A549 (cell line): ENCODE data around the gene RRP9. TPM values are rescaled to one million over a fixed set of nuclear protein-coding genes. Genes with fewer than 3 reads are reported as not detected.
"Not testable (repeated sequence)": the region's sequence is repeated elsewhere in the genome, so short reads cannot be mapped to it uniquely, and the experiment has no call there.

Experiments used
- ATAC-seq, 2 experiments: fragments of 200-7000 bp in 1 of 2; fragments of >200 bp in 1 of 2; cut with Nextera tagmentation in 1 of 2; cut with Tn5 transposase in 1 of 2; 3 replicates each; pipeline versions ENCODE4 v1.8.0 to v1.9.1; 2018 to 2020; ENCODE audit warnings: mild to moderate bottlenecking in 1 of 2, moderate library complexity in 1 of 2
- CTCF ChIA-PET: fragments of 300-600 bp; sonication (Branson Sonifier 250); formaldehyde crosslinking; extraction: SDS; loops from one replicate; lab custom pipeline; 2021; ENCODE audit warnings: antibody characterized with exemption, inconsistent platforms; lab: Yijun Ruan, JAX
- POLR2A ChIA-PET: fragments of 350-600 bp; formaldehyde crosslinking; extraction: SDS; loops from one replicate; lab custom pipeline; 2021; ENCODE audit warnings: antibody characterized with exemption, inconsistent platforms; lab: Yijun Ruan, JAX
- DNase-seq, 2 experiments: peaks; one replicate each; pipeline versions ENCODE4 v3.0.0 to v3.0.0-alpha.2; 2011 to 2016; ENCODE audit warnings: low read depth in 1 of 2, low spot score in 1 of 2
- FAIRE-seq: peaks from 2 replicates; lab custom pipeline; 2011; peaks lifted over from hg19 to GRCh38; lab: Jason Lieb, UNC
- H3K27ac ChIP-seq, 2 experiments: fragments of >200 bp; sonication (Bioruptor Twin); formaldehyde crosslinking; 3 replicates each; pipeline ENCODE4 v1.5.1; 2016 to 2017
- H3K4me1 ChIP-seq: fragments of >200 bp; sonication (Bioruptor Twin); formaldehyde crosslinking; 3 replicates; pipeline ENCODE4 v1.6.1; 2016
- H3K4me2 ChIP-seq: fragments of >200 bp; sonication (Bioruptor Twin); formaldehyde crosslinking; 3 replicates; pipeline ENCODE4 v1.6.1; 2016
- H3K4me3 ChIP-seq: fragments of >200 bp; sonication (Bioruptor Twin); formaldehyde crosslinking; 3 replicates; pipeline ENCODE4 v1.5.1; 2016
- H3K9me3 ChIP-seq: fragments of >200 bp; sonication (Bioruptor Twin); formaldehyde crosslinking; 3 replicates; pipeline ENCODE4 v1.6.1; 2016
- CHD2 ChIP-seq: fragments of 150-350 bp; IDR thresholded peaks from 2 replicates; pipeline ENCODE4 v1.6.1; 2014; ENCODE audit warnings: low read length; ENCODE audit not compliant: partially characterized antibody
- HDAC2 ChIP-seq: fragments of 200-600 bp; sonication (generic); IDR thresholded peaks from 2 replicates; pipeline ENCODE4 v1.6.1; 2016
- HOXA7 ChIP-seq: fragments of 250-450 bp; sonication (Bioruptor Pico); IDR thresholded peaks from 2 replicates; pipeline ENCODE4 v1.5.0; 2020; ENCODE audit warnings: mild to moderate bottlenecking, moderate library complexity
- JUN ChIP-seq, 2 experiments: fragments of >200 bp; sonication (Bioruptor Twin); formaldehyde crosslinking; IDR thresholded peaks; 2 replicates in 1 of 2; 3 replicates in 1 of 2; pipeline ENCODE4 v1.6.1; 2016 to 2017
- MYC ChIP-seq: IDR thresholded peaks from 2 replicates; pipeline ENCODE4 v1.6.1; 2012; ENCODE audit warnings: mild to moderate bottlenecking, inconsistent platforms, low read length, improper control_type of control experiment, borderline replicate concordance
- NPAS2 ChIP-seq: fragments of 250-450 bp; sonication (Bioruptor Pico); IDR thresholded peaks from 2 replicates; pipeline ENCODE4 v1.8.0; 2022; ENCODE audit warnings: mild to moderate bottlenecking, moderate library complexity, borderline replicate concordance
- POLR2A ChIP-seq: IDR thresholded peaks from 2 replicates; pipeline ENCODE4 v1.6.1; 2012; ENCODE audit warnings: mild to moderate bottlenecking, low read length
- RAD21 ChIP-seq, 2 experiments: fragments of >200 bp in 1 of 2; sonication (Bioruptor Twin) in 1 of 2; formaldehyde crosslinking in 1 of 2; IDR thresholded peaks in 1 of 2; conservative IDR thresholded peaks in 1 of 2; 2 replicates in 1 of 2; 3 replicates in 1 of 2; pipeline ENCODE4 v1.6.1; 2012 to 2018; ENCODE audit warnings: inconsistent platforms in 1 of 2
- SMC3 ChIP-seq: fragments of >200 bp; sonication (Bioruptor Twin); formaldehyde crosslinking; IDR thresholded peaks from 3 replicates; pipeline ENCODE4 v1.6.1; 2018; ENCODE audit warnings: inconsistent platforms
- ZSCAN20 ChIP-seq: fragments of 250-450 bp; sonication (Bioruptor Pico); IDR thresholded peaks from 2 replicates; pipeline ENCODE4 v1.8.0; 2022; ENCODE audit warnings: mild to moderate bottlenecking, moderate library complexity
- WGBS: methylation state at CpG from one replicate; pipeline ENCODE4 v1.1.6; 2017; ENCODE audit errors: missing lambda C conversion rate; 5-methylcytosine and 5-hydroxymethylcytosine counted together
- polyA minus RNA-seq: library from RNA; depleted of rRNA, polyadenylated mRNA; stranded (reverse); fragments of >200 nt; gene quantifications from 2 replicates; pipeline ENCODE4 v1.2.3, GENCODE V29; 2011; rRNA and poly(A)+ RNA removed
- polyA plus RNA-seq, 4 experiments: library from polyadenylated mRNA; depleted of rRNA in 3 of 4; stranded (reverse); fragments of >200 nt; fragmentation: RNase III in 1 of 4; extraction: RNeasy Plus Mini Kit Qiagen cat#74134 plus additional on column Dnase treatment in 1 of 4; gene quantifications; 2 replicates in 3 of 4; 3 replicates in 1 of 4; pipeline ENCODE4 v1.2.3, GENCODE V29; 2011 to 2017
- TF ChIP-seq, protein P1 (sequence below): fragments of 450-650 bp; IDR thresholded peaks from 2 replicates; pipeline ENCODE4 v1.6.1; 2014; ENCODE audit warnings: antibody characterized with exemption
- TF ChIP-seq, protein P2 (sequence below): fragments of >200 bp; sonication (Bioruptor Twin); formaldehyde crosslinking; IDR thresholded peaks from 3 replicates; pipeline ENCODE4 v1.6.1; 2016
- TF ChIP-seq, protein P3 (sequence below): IDR thresholded peaks from 2 replicates; pipeline ENCODE4 v1.6.1; 2012
- TF ChIP-seq, protein P4 (sequence below): fragments of >200 bp; sonication (Bioruptor Twin); formaldehyde crosslinking; IDR thresholded peaks from 3 replicates; pipeline ENCODE4 v1.5.1; 2016
- TF ChIP-seq, protein P5 (sequence below): IDR thresholded peaks from 2 replicates; pipeline ENCODE4 v1.6.1; 2012; ENCODE audit warnings: low read depth, borderline replicate concordance

Gene RRP9, protein sequence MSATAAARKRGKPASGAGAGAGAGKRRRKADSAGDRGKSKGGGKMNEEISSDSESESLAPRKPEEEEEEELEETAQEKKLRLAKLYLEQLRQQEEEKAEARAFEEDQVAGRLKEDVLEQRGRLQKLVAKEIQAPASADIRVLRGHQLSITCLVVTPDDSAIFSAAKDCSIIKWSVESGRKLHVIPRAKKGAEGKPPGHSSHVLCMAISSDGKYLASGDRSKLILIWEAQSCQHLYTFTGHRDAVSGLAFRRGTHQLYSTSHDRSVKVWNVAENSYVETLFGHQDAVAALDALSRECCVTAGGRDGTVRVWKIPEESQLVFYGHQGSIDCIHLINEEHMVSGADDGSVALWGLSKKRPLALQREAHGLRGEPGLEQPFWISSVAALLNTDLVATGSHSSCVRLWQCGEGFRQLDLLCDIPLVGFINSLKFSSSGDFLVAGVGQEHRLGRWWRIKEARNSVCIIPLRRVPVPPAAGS
- 17.0 TPM in 2 replicates for polyA plus RNA-seq (2011; rRNA removed)
- 53.8 and 58.0 TPM in 2 replicates for polyA plus RNA-seq (2012; cell fraction: cytosol; rRNA removed)
- polyA plus RNA-seq (2012; cell fraction: nucleus; rRNA removed): 85.7 and 91.5 TPM in 2 replicates
- polyA plus RNA-seq (2017; fragmentation: RNase III; extraction: RNeasy Plus Mini Kit Qiagen cat#74134 plus additional on column Dnase treatment): 31.3 to 35.1 TPM (median 34.3 TPM) in 3 replicates
- 22.7 TPM in 2 replicates for polyA minus RNA-seq

DNA sequence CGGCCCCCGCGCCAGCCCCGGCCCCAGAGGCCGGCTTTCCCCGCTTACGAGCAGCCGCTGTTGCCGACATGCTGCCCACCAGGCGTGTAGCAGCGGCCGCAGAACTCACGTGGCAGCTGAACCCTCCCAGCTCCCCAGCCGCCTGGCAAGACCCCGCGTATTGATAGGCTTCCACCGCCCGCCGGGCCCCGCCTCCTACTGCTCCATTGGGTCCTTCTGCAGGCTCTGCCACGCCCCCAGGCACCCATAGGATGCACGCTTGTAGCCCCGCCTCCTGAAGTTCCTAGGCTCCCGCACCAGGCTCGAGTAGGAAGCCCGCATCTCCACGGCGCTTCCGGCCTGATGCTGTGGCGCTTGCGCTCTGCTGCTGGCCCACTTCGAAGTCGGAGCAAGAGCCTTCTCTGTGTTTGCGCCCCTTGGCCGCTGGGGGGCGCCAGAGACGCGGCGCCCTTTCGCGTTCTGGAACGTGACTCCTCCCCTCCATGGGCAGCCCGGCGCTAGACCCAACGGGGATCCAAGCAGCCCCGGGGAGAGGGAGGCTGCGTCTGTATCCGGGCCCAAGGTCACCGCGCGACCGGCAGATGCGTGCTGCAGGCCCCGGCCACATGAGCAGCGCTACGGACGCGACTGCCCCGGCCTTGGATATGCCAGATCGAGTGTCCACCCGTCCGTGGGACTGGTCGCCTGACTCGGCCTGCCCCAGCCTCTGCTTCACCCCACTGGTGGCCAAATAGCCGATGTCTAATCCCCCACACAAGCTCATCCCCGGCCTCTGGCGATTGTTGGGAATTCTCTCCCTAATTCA, at the start of gene RRP9, which contains the start of gene PARP3:
RRP9 (minus strand) TSS at position 107 of the 805 bp plus-strand sequence; CDS start at position 70, 37 bp downstream.
PARP3 (plus strand) TSS at position 566 of the 805 bp plus-strand sequence. CDS start 993 bp downstream, outside the sequence.
- peak within 1 kb of the TSS; percentile 92 for H3K4me3 ChIP-seq
- 3% methylated on average over 11 of the region's 67 CpGs for WGBS
- TF ChIP-seq, protein P1, sequence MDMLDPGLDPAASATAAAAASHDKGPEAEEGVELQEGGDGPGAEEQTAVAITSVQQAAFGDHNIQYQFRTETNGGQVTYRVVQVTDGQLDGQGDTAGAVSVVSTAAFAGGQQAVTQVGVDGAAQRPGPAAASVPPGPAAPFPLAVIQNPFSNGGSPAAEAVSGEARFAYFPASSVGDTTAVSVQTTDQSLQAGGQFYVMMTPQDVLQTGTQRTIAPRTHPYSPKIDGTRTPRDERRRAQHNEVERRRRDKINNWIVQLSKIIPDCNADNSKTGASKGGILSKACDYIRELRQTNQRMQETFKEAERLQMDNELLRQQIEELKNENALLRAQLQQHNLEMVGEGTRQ: peak; percentile 35; the same call in 1 of the 2 replicates
- TF ChIP-seq RAD21 (conservative IDR thresholded peaks at IDR 0.05 in 1 of 2, IDR thresholded peaks at IDR 0.05 in 1 of 2) (peak; percentile 80 to 91), SMC3 (peak; percentile 71), POLR2A (peak; percentile 76), CHD2 (no peak), HOXA7 (CRISPR knock-in tag) (no peak), NPAS2 (0 out of 2 replicates have a peak, but pooled peaks have one; percentile 47), MYC (0 out of 2 replicates have a peak, but pooled peaks have one; percentile 57), JUN (IDR thresholded peaks at IDR 0.05) (peak in 1 of 2 experiments; percentile 29; a peak in 1 of 5 replicates), ZSCAN20 (CRISPR knock-in tag) (no peak), HDAC2 (no peak)
- TF ChIP-seq, protein P2, sequence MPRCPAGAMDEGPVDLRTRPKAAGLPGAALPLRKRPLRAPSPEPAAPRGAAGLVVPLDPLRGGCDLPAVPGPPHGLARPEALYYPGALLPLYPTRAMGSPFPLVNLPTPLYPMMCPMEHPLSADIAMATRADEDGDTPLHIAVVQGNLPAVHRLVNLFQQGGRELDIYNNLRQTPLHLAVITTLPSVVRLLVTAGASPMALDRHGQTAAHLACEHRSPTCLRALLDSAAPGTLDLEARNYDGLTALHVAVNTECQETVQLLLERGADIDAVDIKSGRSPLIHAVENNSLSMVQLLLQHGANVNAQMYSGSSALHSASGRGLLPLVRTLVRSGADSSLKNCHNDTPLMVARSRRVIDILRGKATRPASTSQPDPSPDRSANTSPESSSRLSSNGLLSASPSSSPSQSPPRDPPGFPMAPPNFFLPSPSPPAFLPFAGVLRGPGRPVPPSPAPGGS: peak; percentile 44; the same call in 1 of the 3 replicates
- TF ChIP-seq, protein P3, sequence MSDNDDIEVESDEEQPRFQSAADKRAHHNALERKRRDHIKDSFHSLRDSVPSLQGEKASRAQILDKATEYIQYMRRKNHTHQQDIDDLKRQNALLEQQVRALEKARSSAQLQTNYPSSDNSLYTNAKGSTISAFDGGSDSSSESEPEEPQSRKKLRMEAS: peak; percentile 90
- TF ChIP-seq, protein P4, sequence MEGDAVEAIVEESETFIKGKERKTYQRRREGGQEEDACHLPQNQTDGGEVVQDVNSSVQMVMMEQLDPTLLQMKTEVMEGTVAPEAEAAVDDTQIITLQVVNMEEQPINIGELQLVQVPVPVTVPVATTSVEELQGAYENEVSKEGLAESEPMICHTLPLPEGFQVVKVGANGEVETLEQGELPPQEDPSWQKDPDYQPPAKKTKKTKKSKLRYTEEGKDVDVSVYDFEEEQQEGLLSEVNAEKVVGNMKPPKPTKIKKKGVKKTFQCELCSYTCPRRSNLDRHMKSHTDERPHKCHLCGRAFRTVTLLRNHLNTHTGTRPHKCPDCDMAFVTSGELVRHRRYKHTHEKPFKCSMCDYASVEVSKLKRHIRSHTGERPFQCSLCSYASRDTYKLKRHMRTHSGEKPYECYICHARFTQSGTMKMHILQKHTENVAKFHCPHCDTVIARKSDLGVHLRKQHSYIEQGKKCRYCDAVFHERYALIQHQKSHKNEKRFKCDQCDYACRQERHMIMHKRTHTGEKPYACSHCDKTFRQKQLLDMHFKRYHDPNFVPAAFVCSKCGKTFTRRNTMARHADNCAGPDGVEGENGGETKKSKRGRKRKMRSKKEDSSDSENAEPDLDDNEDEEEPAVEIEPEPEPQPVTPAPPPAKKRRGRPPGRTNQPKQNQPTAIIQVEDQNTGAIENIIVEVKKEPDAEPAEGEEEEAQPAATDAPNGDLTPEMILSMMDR: peak; percentile 89
- TF ChIP-seq, protein P5, sequence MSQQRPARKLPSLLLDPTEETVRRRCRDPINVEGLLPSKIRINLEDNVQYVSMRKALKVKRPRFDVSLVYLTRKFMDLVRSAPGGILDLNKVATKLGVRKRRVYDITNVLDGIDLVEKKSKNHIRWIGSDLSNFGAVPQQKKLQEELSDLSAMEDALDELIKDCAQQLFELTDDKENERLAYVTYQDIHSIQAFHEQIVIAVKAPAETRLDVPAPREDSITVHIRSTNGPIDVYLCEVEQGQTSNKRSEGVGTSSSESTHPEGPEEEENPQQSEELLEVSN: 0 out of 2 replicates have a peak, but pooled peaks have one; percentile 38
- TF ChIP-seq, all 56 proteins: peak for 11
- POLR2A ChIA-PET: interaction anchor here (0.8 to 2.8 kb wide), 7 partner anchors 27 to 54 kb away, joined by 3 to 28 read pairs (median 6); partner anchors contain the start of genes ABHD14A, ABHD14B and RPL29
- Histone ChIP-seq H3K9me3 (no peaks in the 10 kb centered on the region), H3K4me1 (peaks cover 21% of the 10 kb centered on the region), H3K27ac (peak within 1 kb of the TSS; percentile 97 to 100), H3K4me2 (peak within 1 kb of the TSS; percentile 100)
- DNase-seq (peak; percentile 97 to 99), ATAC-seq (peak; percentile 90 to 95), FAIRE-seq (peak; percentile 43)
- CTCF ChIA-PET: interaction anchor here (0.6 to 5.9 kb wide), 40 partner anchors 9 to 650 kb away, joined by 3 to 59 read pairs (median 4); partner anchors contain the start of genes ABHD14A, ABHD14B, ACY1 and DUSP7

DNA sequence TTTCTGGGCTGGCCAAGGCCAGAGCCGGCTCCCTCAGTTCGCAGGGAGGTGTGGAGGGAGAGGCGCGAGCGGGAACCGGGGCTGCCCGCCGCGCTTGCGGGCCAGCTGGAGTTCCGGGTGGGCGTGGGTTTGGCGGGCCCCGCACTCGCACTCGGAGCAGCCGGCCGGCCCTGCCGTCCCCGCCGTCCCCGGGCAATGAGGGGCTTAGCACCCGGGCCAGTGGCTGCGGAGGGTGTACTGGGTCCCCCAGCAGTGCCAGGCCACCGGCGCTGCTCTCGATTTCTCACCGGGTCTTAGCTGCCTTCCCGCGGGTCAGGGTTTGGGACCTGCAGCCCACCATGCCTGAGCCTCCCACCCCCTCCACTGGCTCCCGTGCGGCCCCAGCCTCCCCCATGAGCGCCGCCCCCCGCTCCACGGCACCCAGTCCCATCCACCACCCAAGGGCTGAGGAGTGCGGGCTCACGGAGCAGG, 48.8 kb upstream of the RRP9 start:
- not testable (repeated sequence) for FAIRE-seq, ATAC-seq, DNase-seq, H3K9me3 ChIP-seq, H3K27ac ChIP-seq, H3K4me3 ChIP-seq, H3K4me2 ChIP-seq
- peaks cover 40% of the 10 kb centered on the region for H3K4me1 ChIP-seq
- CTCF ChIA-PET: interaction anchor here (0.8 to 2.7 kb wide), 2 partner anchors 8 to 16 kb away, joined by 3 to 11 read pairs; no protein-coding TSS in a partner anchor
- POLR2A ChIA-PET: interaction anchor here (3.4 kb wide), 1 partner anchor 7 kb away, joined by 14 read pairs; the partner anchor contains the start of gene ACY1
- 100% methylated on average over 2 of the region's 38 CpGs for WGBS
